ENCODE results near the gene LRRC26.

The LRRC26 gene

DNA sequence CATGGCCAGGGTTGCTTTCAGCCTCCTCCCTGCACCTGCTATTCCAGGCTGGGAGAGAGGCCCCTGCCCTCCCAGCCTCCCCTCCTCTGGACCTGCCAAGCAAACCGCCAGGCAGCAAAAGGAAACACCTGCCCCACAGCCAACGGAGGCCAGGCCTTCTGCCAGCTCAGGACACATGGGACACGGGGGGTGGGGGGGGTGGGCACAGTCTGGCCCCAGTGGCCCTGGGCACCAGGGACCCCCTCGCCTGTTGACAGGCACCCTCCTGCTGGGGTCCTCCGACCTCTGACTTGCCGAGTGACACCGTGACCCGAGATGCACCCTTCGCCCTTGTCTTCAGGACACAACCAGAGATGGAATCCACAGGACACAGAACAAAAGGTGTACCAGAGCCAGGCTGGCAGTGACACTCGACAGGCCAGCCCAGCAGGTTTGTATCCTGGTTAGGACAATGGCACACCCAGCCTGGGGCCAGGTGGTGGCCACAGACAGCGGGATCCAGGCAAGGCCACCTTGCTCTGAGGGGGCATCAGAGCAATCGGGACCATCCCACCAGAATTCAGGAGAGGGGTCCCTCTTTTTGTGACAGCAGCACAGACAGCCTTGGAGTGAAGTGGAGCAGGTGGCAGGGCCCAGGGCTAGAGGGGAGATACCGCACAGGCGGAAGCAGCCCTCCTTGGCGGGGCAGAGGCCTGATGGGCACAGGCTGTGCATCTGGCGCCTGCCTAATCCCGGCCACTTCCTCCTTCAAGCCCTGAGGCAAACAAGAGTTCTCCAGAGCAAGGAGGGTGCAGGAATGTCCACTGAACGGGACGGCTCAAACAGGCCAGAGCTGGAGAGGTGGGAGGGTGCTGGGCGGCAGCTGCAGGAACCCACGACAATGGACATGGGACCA lies 3.3 kb upstream of the LRRC26 start:
- no peak overlapping the region for H3K27ac Mint-ChIP-seq
- TF ChIP-seq, protein P1, sequence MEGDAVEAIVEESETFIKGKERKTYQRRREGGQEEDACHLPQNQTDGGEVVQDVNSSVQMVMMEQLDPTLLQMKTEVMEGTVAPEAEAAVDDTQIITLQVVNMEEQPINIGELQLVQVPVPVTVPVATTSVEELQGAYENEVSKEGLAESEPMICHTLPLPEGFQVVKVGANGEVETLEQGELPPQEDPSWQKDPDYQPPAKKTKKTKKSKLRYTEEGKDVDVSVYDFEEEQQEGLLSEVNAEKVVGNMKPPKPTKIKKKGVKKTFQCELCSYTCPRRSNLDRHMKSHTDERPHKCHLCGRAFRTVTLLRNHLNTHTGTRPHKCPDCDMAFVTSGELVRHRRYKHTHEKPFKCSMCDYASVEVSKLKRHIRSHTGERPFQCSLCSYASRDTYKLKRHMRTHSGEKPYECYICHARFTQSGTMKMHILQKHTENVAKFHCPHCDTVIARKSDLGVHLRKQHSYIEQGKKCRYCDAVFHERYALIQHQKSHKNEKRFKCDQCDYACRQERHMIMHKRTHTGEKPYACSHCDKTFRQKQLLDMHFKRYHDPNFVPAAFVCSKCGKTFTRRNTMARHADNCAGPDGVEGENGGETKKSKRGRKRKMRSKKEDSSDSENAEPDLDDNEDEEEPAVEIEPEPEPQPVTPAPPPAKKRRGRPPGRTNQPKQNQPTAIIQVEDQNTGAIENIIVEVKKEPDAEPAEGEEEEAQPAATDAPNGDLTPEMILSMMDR (IDR thresholded peaks at IDR 0.05), result no peak
- peaks cover 79% of the 10 kb centered on the region for H3K27me3 Mint-ChIP-seq (ENCODE audit: low read depth, poor library complexity)
- peaks cover 6% of the 10 kb centered on the region for H3K36me3 Mint-ChIP-seq (ENCODE audit: low read depth)
- no peak overlapping the region for H3K4me3 Mint-ChIP-seq
- H3K4me1 Mint-ChIP-seq, result no peaks in the 10 kb centered on the region
- no peak for DNase-seq
- H3K9me3 Mint-ChIP-seq, result no peaks in the 10 kb centered on the region

DNA sequence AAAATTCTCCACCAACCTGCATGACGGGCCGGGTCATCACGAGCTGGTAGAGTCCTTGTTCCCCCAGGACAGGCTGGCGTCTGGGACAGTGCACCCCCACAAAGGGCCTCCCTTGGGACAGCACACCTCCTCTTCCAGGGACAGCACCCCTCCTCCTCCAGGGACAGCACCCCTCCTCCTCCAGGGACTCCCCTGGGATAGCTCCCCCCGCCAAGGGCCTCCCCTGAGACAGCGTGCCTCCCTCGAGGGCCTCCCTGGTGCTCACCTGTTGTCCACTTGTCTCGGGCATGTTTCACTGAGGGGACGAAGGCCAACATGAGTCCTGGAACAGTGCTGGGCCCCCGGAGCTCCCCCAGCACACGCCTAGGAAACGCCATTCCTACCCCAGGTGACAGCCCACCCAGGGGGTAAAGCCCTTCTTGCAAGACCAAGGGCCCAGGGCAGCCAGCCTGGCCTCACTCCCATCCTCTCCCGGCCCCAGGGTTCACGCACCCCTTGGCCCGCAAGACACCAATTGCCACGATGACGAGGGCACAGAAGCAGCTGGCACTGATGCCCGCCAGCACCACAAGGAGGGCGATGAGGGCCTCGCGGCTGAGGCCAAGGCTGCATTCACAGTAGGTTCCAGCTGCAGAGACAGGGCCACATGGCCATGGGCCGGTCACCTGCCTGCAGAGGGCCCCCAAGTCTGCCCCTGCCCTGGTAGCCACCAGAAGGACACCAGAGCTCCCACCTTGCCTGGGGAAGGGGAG lies 1.5 kb upstream of the LRRC26 start:
- no peaks in the 10 kb centered on the region for H3K36me3 Mint-ChIP-seq (ENCODE audit: low read depth)
- H3K4me1 Mint-ChIP-seq, result no peaks in the 10 kb centered on the region
- peaks cover 91% of the 10 kb centered on the region for H3K27me3 Mint-ChIP-seq (ENCODE audit: low read depth, poor library complexity)
- DNase-seq, result no peak
- no peak overlapping the region for H3K27ac Mint-ChIP-seq
- H3K4me3 Mint-ChIP-seq, result no peak overlapping the region
- TF ChIP-seq, protein P1 (IDR thresholded peaks at IDR 0.05), result no peak
- no peaks in the 10 kb centered on the region for H3K9me3 Mint-ChIP-seq

DNA sequence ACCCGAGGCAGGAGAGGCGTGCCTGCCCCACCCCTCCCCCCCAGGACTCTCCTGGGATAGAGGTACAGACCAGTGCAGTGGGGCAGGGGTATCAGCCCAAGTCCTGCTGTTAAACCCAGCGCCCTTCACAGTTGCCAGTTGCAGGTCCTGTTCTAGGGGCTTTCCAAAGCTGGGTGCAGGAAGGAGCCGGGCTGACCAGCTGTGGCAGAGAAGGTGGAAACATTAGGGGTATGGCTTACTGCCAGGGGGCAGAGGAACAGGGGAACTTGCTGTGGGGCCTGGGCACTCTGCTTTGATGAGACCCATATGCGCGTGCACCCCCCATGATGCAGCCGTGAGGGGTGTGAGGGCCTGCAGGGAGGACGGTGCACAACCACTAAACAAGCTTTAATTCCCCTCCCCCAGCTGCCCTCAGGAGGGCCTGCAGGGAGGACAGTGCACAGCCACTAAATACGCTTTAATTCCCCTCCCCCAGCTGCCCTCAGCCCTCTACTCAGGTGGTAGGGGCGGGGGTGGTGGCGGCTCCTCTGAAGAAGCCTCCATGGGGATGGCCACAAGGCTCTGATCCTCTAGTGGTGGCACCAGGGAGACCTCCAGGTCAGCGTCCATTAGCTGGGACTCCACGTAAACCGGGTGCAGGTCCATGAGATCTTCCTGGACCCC lies 766 bp upstream of the LRRC26 start:
- TF ChIP-seq, protein P1 (IDR thresholded peaks at IDR 0.05), result no peak
- no peaks in the 10 kb centered on the region for H3K4me1 Mint-ChIP-seq
- DNase-seq, result no peak
- no peak overlapping the region for H3K4me3 Mint-ChIP-seq
- no peaks in the 10 kb centered on the region for H3K9me3 Mint-ChIP-seq
- peaks cover 91% of the 10 kb centered on the region for H3K27me3 Mint-ChIP-seq (ENCODE audit: low read depth, poor library complexity)
- no peak overlapping the region for H3K27ac Mint-ChIP-seq
- no peaks in the 10 kb centered on the region for H3K36me3 Mint-ChIP-seq (ENCODE audit: low read depth)

DNA sequence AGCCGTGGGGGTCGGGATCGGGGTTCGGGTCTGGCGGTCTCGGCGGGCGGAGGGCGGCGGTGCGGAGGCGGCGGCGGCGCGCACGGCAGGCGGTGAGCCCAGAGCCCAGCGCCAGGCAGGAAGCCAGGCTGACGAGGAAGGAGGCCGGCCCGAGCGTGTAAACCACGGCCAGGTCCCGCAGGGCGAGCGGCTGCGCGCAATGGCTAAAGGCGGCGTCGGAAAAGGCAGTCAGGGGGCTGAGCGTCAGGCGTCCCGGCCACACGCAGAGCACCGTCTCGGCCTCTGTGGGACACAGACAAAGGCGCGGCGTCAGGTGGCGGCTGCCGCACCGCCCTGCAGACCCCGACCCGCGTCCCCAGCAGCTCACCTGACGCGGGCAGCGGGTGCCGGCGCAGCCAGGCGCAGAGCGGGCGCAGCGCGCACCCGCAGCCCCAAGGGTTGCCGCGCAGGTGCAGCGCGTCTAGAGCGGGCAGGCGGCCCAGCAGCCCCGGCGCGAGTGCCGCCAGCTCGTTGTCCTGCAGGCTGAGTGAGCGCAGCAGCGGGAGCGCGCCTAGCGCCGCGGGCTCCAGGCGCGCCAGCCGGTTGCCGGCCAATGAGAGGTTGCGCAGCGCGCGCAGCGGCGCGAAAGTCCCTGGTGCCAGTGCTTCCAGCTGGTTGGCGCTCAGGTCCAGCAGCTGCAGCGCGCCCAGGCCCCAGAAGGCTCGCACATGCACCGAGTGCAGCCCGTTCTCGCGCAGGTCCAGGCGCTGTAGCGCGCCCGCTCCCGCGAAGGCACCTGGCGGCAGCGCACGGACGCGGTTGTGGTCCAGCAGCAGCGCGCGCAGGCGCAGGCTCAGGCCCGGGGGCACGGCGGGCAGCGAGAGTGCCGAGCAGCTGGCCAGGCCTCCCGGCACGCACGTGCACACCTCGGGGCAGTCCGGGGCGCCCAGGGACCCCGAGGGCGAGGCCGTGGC lies 671 bp downstream of the LRRC26 start:
- no peaks in the 10 kb centered on the region for H3K4me1 Mint-ChIP-seq
- no peaks in the 10 kb centered on the region for H3K36me3 Mint-ChIP-seq (ENCODE audit: low read depth)
- H3K9me3 Mint-ChIP-seq, result no peaks in the 10 kb centered on the region
- H3K27me3 Mint-ChIP-seq (ENCODE audit: low read depth, poor library complexity), result peaks cover 94% of the 10 kb centered on the region
- H3K27ac Mint-ChIP-seq, result no peak overlapping the region
- peak; percentile 60 for DNase-seq
- TF ChIP-seq, protein P1 (IDR thresholded peaks at IDR 0.05), result no peak
- H3K4me3 Mint-ChIP-seq, result peak overlapping the region; percentile 72

DNA sequence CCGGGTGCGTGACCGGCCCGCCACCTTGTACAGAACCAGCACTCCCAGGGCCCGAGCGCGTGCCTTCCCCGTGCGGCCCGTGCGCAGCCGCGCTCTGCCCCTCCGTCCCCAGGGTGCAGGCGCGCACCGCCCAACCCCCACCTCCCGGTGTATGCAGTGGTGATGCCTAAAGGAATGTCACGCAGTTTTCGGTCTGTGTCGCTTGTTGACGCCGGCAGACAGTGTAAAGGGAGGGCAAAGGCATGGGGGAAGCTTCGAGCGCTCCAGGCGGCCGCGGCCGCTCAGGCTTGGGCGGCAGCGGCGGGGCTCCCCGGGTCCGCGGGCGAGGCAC lies 1.3 kb downstream of the LRRC26 start:
- Mint-ChIP-seq H3K36me3 (ENCODE audit: low read depth) (no peaks in the 10 kb centered on the region), H3K4me1 (no peaks in the 10 kb centered on the region), H3K27ac (no peak overlapping the region), H3K4me3 (no peak overlapping the region), H3K9me3 (no peaks in the 10 kb centered on the region), H3K27me3 (ENCODE audit: low read depth, poor library complexity) (peaks cover 94% of the 10 kb centered on the region)
- DNase-seq, result peak; percentile 36
- TF ChIP-seq, protein P1 (IDR thresholded peaks at IDR 0.05), result no peak

Measured in nephron progenitor cell (in vitro differentiated cells).